ENCODE data around the gene CYP4Z1. TPM values are rescaled to one million over a fixed set of nuclear protein-coding genes. Genes with fewer than 3 reads are reported as not detected.

Gene CYP4Z1
- total and polyA plus RNA-seq, 2 donors (not counting 3 experiments of a cell fraction or from before 2014, with no cell fraction given) = not detected

GRCh38 chr1:47164552-47164951, 97.5 kb downstream of the CYP4Z1 start:
- TF ChIP-seq MAX (IDR thresholded peaks at IDR 0.05; ENCODE audit: insufficient read depth, insufficient read length) (no peak), FOS (IDR thresholded peaks at IDR 0.05; ENCODE audit: borderline replicate concordance, insufficient read depth, low read length) (no peak), GATA2 (IDR thresholded peaks at IDR 0.05; ENCODE audit: insufficient read depth, insufficient read length, low read depth, low read length) (no peak)
- no peaks in the 10 kb centered on the region for H4K20me1 ChIP-seq (replicated peaks; ENCODE audit: control insufficient read depth, extremely low read depth, insufficient read depth, low read length)
- no peaks in the 10 kb centered on the region for H3K36me3 ChIP-seq (ENCODE audit: control insufficient read depth in 2 of 2, extremely low read depth in 1 of 2, insufficient read depth in 2 of 2, low read length in 2 of 2)
- no peak overlapping the region for H2AFZ ChIP-seq (ENCODE audit: low read depth, low read length)
- H3K27ac ChIP-seq (ENCODE audit: insufficient read depth, low read depth, low read length) = no peak overlapping the region
- peaks cover 0 to 3% of the 10 kb centered on the region in 2 experiments for H3K27me3 ChIP-seq (ENCODE audit: control insufficient read depth in 2 of 2, insufficient read depth in 2 of 2, low read length in 2 of 2)
- FAIRE-seq = no peak
- intact Hi-C loops (cut with micrococcal nuclease) (no loop called here), dilution Hi-C loops (cut with MboI; ENCODE audit: extremely low pct_ligation_motif_present, low sequenced_read_pairs) (no loop called here)
- ChIA-PET CTCF (interaction anchor here (1.0 kb wide), 1 partner anchor 15 kb away, joined by 5 read pairs; no protein-coding TSS in a partner anchor), POLR2A (no interaction called here)
- H3K9me1 ChIP-seq (replicated peaks; ENCODE audit: control insufficient read depth, extremely low read depth, insufficient read depth, low read length) = no peaks in the 10 kb centered on the region
- no peak overlapping the region for H3K9ac ChIP-seq (replicated peaks; ENCODE audit: extremely low read depth, insufficient read depth, low read length)
- no peak for DNase-seq (ENCODE audit: low read depth, low spot score)
- no peak overlapping the region for H3K4me3 ChIP-seq (replicated peaks in 1 of 3; ENCODE audit: insufficient read depth in 1 of 3, low read depth in 1 of 3, low read length in 3 of 3)
- H3K4me1 ChIP-seq (ENCODE audit: control insufficient read depth, extremely low read depth, insufficient read depth, low read length) = no peaks in the 10 kb centered on the region
- BruUV-seq (replicated peaks) = no TSS peak
- H3K4me2 ChIP-seq (ENCODE audit: insufficient read depth, low read length) = no peak overlapping the region
- no peaks in the 10 kb centered on the region for H3K9me3 ChIP-seq (replicated peaks; ENCODE audit: control insufficient read depth, insufficient read depth, low read length)
- no peaks in the 10 kb centered on the region for H3K79me2 ChIP-seq (ENCODE audit: control insufficient read depth, insufficient read depth, low read length)

Other genes with a start within 250 kb of the CYP4Z1 start
- not detected in 2 replicates for gene CYP4A11, start 125.8 kb upstream of the CYP4Z1 start, total RNA-seq
- gene CYP4A11, start 125.8 kb upstream of the CYP4Z1 start, polyA plus RNA-seq = not detected in 2 replicates
- gene CYP4X1, start 43.6 kb upstream of the CYP4Z1 start, total RNA-seq = 2.3 and 3.7 TPM in 2 replicates
- gene CYP4X1, start 43.6 kb upstream of the CYP4Z1 start, polyA plus RNA-seq = 2.4 and 3.2 TPM in 2 replicates
- gene CYP4A22, start 70.2 kb downstream of the CYP4Z1 start, total RNA-seq = not detected in 2 replicates
- gene CYP4A22, start 70.2 kb downstream of the CYP4Z1 start, polyA plus RNA-seq = not detected in 2 replicates
- not detected in 2 replicates for gene PDZK1IP1, start 122.8 kb downstream of the CYP4Z1 start, total RNA-seq
- 0.52 and 0.60 TPM in 2 replicates for gene PDZK1IP1, start 122.8 kb downstream of the CYP4Z1 start, polyA plus RNA-seq
- gene TAL1, start 165.0 kb downstream of the CYP4Z1 start, total RNA-seq = 50.2 and 52.4 TPM in 2 replicates
- gene TAL1, start 165.0 kb downstream of the CYP4Z1 start, polyA plus RNA-seq = 30.8 and 36.7 TPM in 2 replicates
- gene STIL, start 246.9 kb downstream of the CYP4Z1 start, total RNA-seq = 24.7 and 28.1 TPM in 2 replicates
- gene STIL, start 246.9 kb downstream of the CYP4Z1 start, polyA plus RNA-seq = 8.5 and 10.3 TPM in 2 replicates